Activated T-helper 17 cell treated with anti-CD3 and anti-CD28 coated beads, Interleukin-2, amount 50 U/mL, for 72 hours (primary cell): Measurements from ENCODE around the gene DLGAP5. TPM values are rescaled to one million over a fixed set of nuclear protein-coding genes. Genes with fewer than 3 reads are reported as not detected.

Experiments
- ATAC-seq: fragments of 150-1000 bp; cut with Tn5 transposase; replicated peaks from 2 replicates; pipeline ENCODE4 v1.10.0; 2021; ENCODE audit warnings: mild to moderate bottlenecking, moderate library complexity
- H3K27ac Mint-ChIP-seq: one replicate; pipeline ENCODE4 v1.8.0; 2022; ENCODE audit warnings: mixed read lengths
- H3K27me3 Mint-ChIP-seq: one replicate; pipeline ENCODE4 v1.8.0; 2022; ENCODE audit warnings: mixed read lengths
- H3K36me3 Mint-ChIP-seq: one replicate; pipeline ENCODE4 v1.8.0; 2022; ENCODE audit warnings: low read depth, mild to moderate bottlenecking, mixed read lengths
- H3K4me1 Mint-ChIP-seq: one replicate; pipeline ENCODE4 v1.8.0; 2022; ENCODE audit warnings: mixed read lengths
- H3K4me3 Mint-ChIP-seq: one replicate; pipeline ENCODE4 v1.8.0; 2022; ENCODE audit warnings: mild to moderate bottlenecking, mixed read lengths
- H3K9me3 Mint-ChIP-seq: one replicate; pipeline ENCODE4 v1.8.0; 2022; ENCODE audit warnings: mixed read lengths
- total RNA-seq, 2 donors: library from RNA; stranded (reverse); gene quantifications; one replicate each; pipeline ENCODE4 v1.2.3, GENCODE V29; 2022

Gene DLGAP5
- total RNA-seq, 2 donors from 2014 or later = 93.8 to 102 TPM

- H3K4me3 Mint-ChIP-seq = peak overlapping the region; percentile 70
- no peaks in the 10 kb centered on the region for H3K27me3 Mint-ChIP-seq
- H3K27ac Mint-ChIP-seq = peak overlapping the region; percentile 74
- no peaks in the 10 kb centered on the region for H3K9me3 Mint-ChIP-seq
- peaks cover 20% of the 10 kb centered on the region for H3K4me1 Mint-ChIP-seq
- peak; percentile 74 for ATAC-seq
- peaks cover 18% of the 10 kb centered on the region for H3K36me3 Mint-ChIP-seq
These were observed 61.8 kb downstream of the DLGAP5 start for GRCh38 chr14:55129428-55130195.

GRCh38 chr14:55129086-55129427, 62.3 kb downstream of the DLGAP5 start, which contains the start of gene LGALS3:
TSS of gene LGALS3 (plus strand) at chr14:55129252. CDS start at chr14:55137374, 8,122 bp downstream.
- Mint-ChIP-seq H3K27ac (peak within 1 kb of the TSS; percentile 81), H3K4me1 (peaks cover 21% of the 10 kb centered on the region), H3K9me3 (no peaks in the 10 kb centered on the region), H3K4me3 (peak within 1 kb of the TSS; percentile 70), H3K27me3 (no peaks in the 10 kb centered on the region), H3K36me3 (peaks cover 14% of the 10 kb centered on the region)
- peak; percentile 70 for ATAC-seq

- Mint-ChIP-seq H3K27me3 (no peaks in the 10 kb centered on the region), H3K9me3 (no peaks in the 10 kb centered on the region), H3K27ac (peak overlapping the region; percentile 81), H3K36me3 (peaks cover 10% of the 10 kb centered on the region), H3K4me3 (peak overlapping the region; percentile 70), H3K4me1 (peaks cover 24% of the 10 kb centered on the region)
- ATAC-seq = no peak
These were observed 62.8 kb downstream of the DLGAP5 start for GRCh38 chr14:55128386-55129085.

GRCh38 chr14:55127460-55127951, 63.9 kb downstream of the DLGAP5 start:
- Mint-ChIP-seq H3K4me3 (no peak overlapping the region), H3K9me3 (no peaks in the 10 kb centered on the region), H3K27me3 (no peaks in the 10 kb centered on the region), H3K36me3 (peaks cover 7% of the 10 kb centered on the region), H3K4me1 (peaks cover 24% of the 10 kb centered on the region), H3K27ac (no peak overlapping the region)
- no peak for ATAC-seq

- no peaks in the 10 kb centered on the region for H3K27me3 Mint-ChIP-seq
- H3K9me3 Mint-ChIP-seq = no peaks in the 10 kb centered on the region
- ATAC-seq = no peak
- H3K27ac Mint-ChIP-seq = no peak overlapping the region
- H3K36me3 Mint-ChIP-seq = peaks cover 7% of the 10 kb centered on the region
- peak overlapping the region; percentile 13 for H3K4me3 Mint-ChIP-seq
- peaks cover 24% of the 10 kb centered on the region for H3K4me1 Mint-ChIP-seq
These were observed 64.4 kb downstream of the DLGAP5 start for GRCh38 chr14:55126932-55127459.

GRCh38 chr14:55126034-55126433, 65.4 kb downstream of the DLGAP5 start:
- Mint-ChIP-seq H3K9me3 (no peaks in the 10 kb centered on the region), H3K4me1 (peaks cover 21% of the 10 kb centered on the region), H3K4me3 (peak overlapping the region; percentile 13), H3K27ac (peak overlapping the region; percentile 24), H3K36me3 (no peaks in the 10 kb centered on the region), H3K27me3 (no peaks in the 10 kb centered on the region)
- peak; percentile 34 for ATAC-seq

GRCh38 chr14:55125403-55125802, 66.0 kb downstream of the DLGAP5 start:
- Mint-ChIP-seq H3K27me3 (no peaks in the 10 kb centered on the region), H3K27ac (peak overlapping the region; percentile 24), H3K36me3 (no peaks in the 10 kb centered on the region), H3K9me3 (no peaks in the 10 kb centered on the region), H3K4me1 (peaks cover 23% of the 10 kb centered on the region), H3K4me3 (peak overlapping the region; percentile 3)
- ATAC-seq = peak; percentile 34

GRCh38 chr14:55124774-55125386, 66.5 kb downstream of the DLGAP5 start:
- peak overlapping the region; percentile 24 for H3K27ac Mint-ChIP-seq
- no peaks in the 10 kb centered on the region for H3K36me3 Mint-ChIP-seq
- peak overlapping the region; percentile 3 for H3K4me3 Mint-ChIP-seq
- no peak for ATAC-seq
- H3K9me3 Mint-ChIP-seq = no peaks in the 10 kb centered on the region
- peaks cover 24% of the 10 kb centered on the region for H3K4me1 Mint-ChIP-seq
- no peaks in the 10 kb centered on the region for H3K27me3 Mint-ChIP-seq

- ATAC-seq = no peak
- H3K27me3 Mint-ChIP-seq = no peaks in the 10 kb centered on the region
- H3K4me1 Mint-ChIP-seq = peaks cover 26% of the 10 kb centered on the region
These were observed 67.3 kb downstream of the DLGAP5 start for GRCh38 chr14:55123852-55124639.

GRCh38 chr14:55123101-55123500, 68.3 kb downstream of the DLGAP5 start:
- ATAC-seq = no peak

More at GRCh38 chr14:55123852-55124639, 67.3 kb downstream of the DLGAP5 start:
- H3K36me3 Mint-ChIP-seq = no peaks in the 10 kb centered on the region
- H3K4me3 Mint-ChIP-seq = no peak overlapping the region
- H3K27ac Mint-ChIP-seq = no peak overlapping the region
- H3K9me3 Mint-ChIP-seq = no peaks in the 10 kb centered on the region

GRCh38 chr14:55122440-55122986, 68.9 kb downstream of the DLGAP5 start:
- H3K4me3 Mint-ChIP-seq = no peak overlapping the region
- no peaks in the 10 kb centered on the region for H3K27me3 Mint-ChIP-seq
- H3K4me1 Mint-ChIP-seq = peaks cover 26% of the 10 kb centered on the region
- H3K27ac Mint-ChIP-seq = peak overlapping the region; percentile 31
- ATAC-seq = no peak
- H3K9me3 Mint-ChIP-seq = no peaks in the 10 kb centered on the region
- H3K36me3 Mint-ChIP-seq = no peaks in the 10 kb centered on the region

More at GRCh38 chr14:55123101-55123500, 68.3 kb downstream of the DLGAP5 start:
- Mint-ChIP-seq H3K27ac (peak overlapping the region; percentile 31), H3K4me1 (peaks cover 26% of the 10 kb centered on the region), H3K36me3 (no peaks in the 10 kb centered on the region), H3K4me3 (no peak overlapping the region), H3K27me3 (no peaks in the 10 kb centered on the region), H3K9me3 (no peaks in the 10 kb centered on the region)

GRCh38 chr14:55121628-55122439, 69.6 kb downstream of the DLGAP5 start:
- peaks cover 24% of the 10 kb centered on the region for H3K4me1 Mint-ChIP-seq
- no peak for ATAC-seq
- H3K9me3 Mint-ChIP-seq = no peaks in the 10 kb centered on the region
- no peak overlapping the region for H3K4me3 Mint-ChIP-seq
- no peaks in the 10 kb centered on the region for H3K36me3 Mint-ChIP-seq
- no peak overlapping the region for H3K27ac Mint-ChIP-seq
- H3K27me3 Mint-ChIP-seq = no peaks in the 10 kb centered on the region
